Measurements from ENCODE around the gene PPFIA3. TPM values are rescaled to one million over a fixed set of nuclear protein-coding genes. Genes with fewer than 3 reads are reported as not detected.

The PPFIA3 gene
- total and polyA plus RNA-seq, 2 donors (not counting 1 experiment from before 2014, with no cell fraction given), result 2.1 to 3.4 TPM

GRCh38 chr19:49092686-49093085 lies 26.7 kb upstream of the PPFIA3 start:
- TF ChIP-seq EZH2 (IDR thresholded peaks at IDR 0.05; ENCODE audit: borderline replicate concordance, insufficient read depth, low read depth, low read length, poor library complexity, severe bottlenecking), result no peak
- TF ChIP-seq CTCF (IDR thresholded peaks at IDR 0.05), result no peak
- Histone ChIP-seq H3K4me1 (ENCODE audit: control insufficient read depth in 2 of 2, insufficient read depth in 2 of 2, low read length in 2 of 2) (peaks cover 0 to 1% of the 10 kb centered on the region in 2 donors), H3K27me3 (replicated peaks in 1 of 4; ENCODE audit: control extremely low read depth in 1 of 4, control insufficient read depth in 3 of 4, insufficient read depth in 4 of 4, low read length in 3 of 4) (no peaks in the 10 kb centered on the region), H3K4me2 (replicated peaks; ENCODE audit: low read depth, low read length, poor library complexity, severe bottlenecking) (no peak overlapping the region), H3K4me3 (ENCODE audit: control extremely low read depth in 1 of 5, extremely low read depth in 1 of 5, insufficient read depth in 1 of 5, low read depth in 2 of 5, low read length in 4 of 5) (no peak overlapping the region), H3K36me3 (replicated peaks in 1 of 2; ENCODE audit: control extremely low read depth in 1 of 2, control insufficient read depth in 1 of 2, extremely low read depth in 1 of 2, insufficient read depth in 2 of 2, low read length in 1 of 2) (peaks cover 0 to 64% of the 10 kb centered on the region in 2 experiments), H3K9me3 (ENCODE audit: control extremely low read depth in 1 of 3, control insufficient read depth in 2 of 3, insufficient read depth in 1 of 3, low read length in 2 of 3) (no peaks in the 10 kb centered on the region), H3K27ac (ENCODE audit: low read length in 2 of 2) (no peak overlapping the region), H3K79me2 (ENCODE audit: control insufficient read depth, insufficient read depth, low read length) (peaks cover 69% of the 10 kb centered on the region), H2AFZ (ENCODE audit: insufficient read depth, low read depth, low read length, poor library complexity, severe bottlenecking) (no peak overlapping the region), H4K20me1 (ENCODE audit: control insufficient read depth, insufficient read depth, low read length, poor library complexity, severe bottlenecking) (peaks cover 91% of the 10 kb centered on the region), H3K9ac (ENCODE audit: low read length) (no peak overlapping the region)
- 97% methylated on average over 6 of the region's 6 CpGs for WGBS (ENCODE audit: insufficient coverage)
- DNase-seq (no peak), ATAC-seq (ENCODE audit: low read depth) (no peak)
- ChIA-PET CTCF (interaction anchor here (0.9 kb wide), 1 partner anchor 14 kb away, joined by 3 read pairs; no protein-coding TSS in a partner anchor), POLR2A (no interaction called here)
- intact Hi-C loops (cut with micrococcal nuclease), result no loop called here
- Mint-ChIP-seq H3K4me3 (no peak overlapping the region), H3K27ac (no peak overlapping the region), H3K9me3 (ENCODE audit: insufficient read depth) (no peaks in the 10 kb centered on the region), H3K4me1 (peaks cover 16% of the 10 kb centered on the region), H3K27me3 (no peaks in the 10 kb centered on the region)

GRCh38 chr19:49094505-49095482 lies 24.6 kb upstream of the PPFIA3 start:
- Histone ChIP-seq H3K27me3 (replicated peaks in 1 of 4; ENCODE audit: control extremely low read depth in 1 of 4, control insufficient read depth in 3 of 4, insufficient read depth in 4 of 4, low read length in 3 of 4) (no peaks in the 10 kb centered on the region), H3K36me3 (replicated peaks in 1 of 2; ENCODE audit: control extremely low read depth in 1 of 2, control insufficient read depth in 1 of 2, extremely low read depth in 1 of 2, insufficient read depth in 2 of 2, low read length in 1 of 2) (peaks cover 1 to 73% of the 10 kb centered on the region in 2 experiments), H3K9me3 (ENCODE audit: control extremely low read depth in 1 of 3, control insufficient read depth in 2 of 3, insufficient read depth in 1 of 3, low read length in 2 of 3) (no peaks in the 10 kb centered on the region), H3K79me2 (ENCODE audit: control insufficient read depth, insufficient read depth, low read length) (peaks cover 65% of the 10 kb centered on the region), H3K4me3 (ENCODE audit: control extremely low read depth in 1 of 5, extremely low read depth in 1 of 5, insufficient read depth in 1 of 5, low read depth in 2 of 5, low read length in 4 of 5) (no peak overlapping the region), H3K4me2 (replicated peaks; ENCODE audit: low read depth, low read length, poor library complexity, severe bottlenecking) (no peak overlapping the region), H3K27ac (ENCODE audit: low read length in 2 of 2) (no peak overlapping the region), H2AFZ (ENCODE audit: insufficient read depth, low read depth, low read length, poor library complexity, severe bottlenecking) (no peak overlapping the region), H4K20me1 (ENCODE audit: control insufficient read depth, insufficient read depth, low read length, poor library complexity, severe bottlenecking) (peaks cover 96% of the 10 kb centered on the region), H3K4me1 (ENCODE audit: control insufficient read depth in 2 of 2, insufficient read depth in 2 of 2, low read length in 2 of 2) (no peaks in the 10 kb centered on the region), H3K9ac (ENCODE audit: low read length) (no peak overlapping the region)
- H3K4me1 Mint-ChIP-seq, result peaks cover 7% of the 10 kb centered on the region
- CTCF ChIA-PET, result interaction anchor here (0.6 to 1.7 kb wide), 8 partner anchors 11 to 536 kb away, joined by 3 to 14 read pairs (median 3); no protein-coding TSS in a partner anchor
- intact Hi-C loops (cut with micrococcal nuclease), result no loop called here
- POLR2A ChIA-PET, result no interaction called here
- TF ChIP-seq CTCF (IDR thresholded peaks at IDR 0.05) (no peak), EZH2 (IDR thresholded peaks at IDR 0.05; ENCODE audit: borderline replicate concordance, insufficient read depth, low read depth, low read length, poor library complexity, severe bottlenecking) (no peak)
- ATAC-seq (ENCODE audit: low read depth) (no peak), DNase-seq (no peak)
- no peaks in the 10 kb centered on the region for H3K9me3 Mint-ChIP-seq (ENCODE audit: insufficient read depth)
- no peak overlapping the region for H3K27ac Mint-ChIP-seq
- H3K4me3 Mint-ChIP-seq, result no peak overlapping the region
- 93% methylated on average over 18 of the region's 23 CpGs for WGBS (ENCODE audit: insufficient coverage)
- H3K27me3 Mint-ChIP-seq, result no peaks in the 10 kb centered on the region
